ENCODE results near the gene SESN1.

Gene SESN1

DNA sequence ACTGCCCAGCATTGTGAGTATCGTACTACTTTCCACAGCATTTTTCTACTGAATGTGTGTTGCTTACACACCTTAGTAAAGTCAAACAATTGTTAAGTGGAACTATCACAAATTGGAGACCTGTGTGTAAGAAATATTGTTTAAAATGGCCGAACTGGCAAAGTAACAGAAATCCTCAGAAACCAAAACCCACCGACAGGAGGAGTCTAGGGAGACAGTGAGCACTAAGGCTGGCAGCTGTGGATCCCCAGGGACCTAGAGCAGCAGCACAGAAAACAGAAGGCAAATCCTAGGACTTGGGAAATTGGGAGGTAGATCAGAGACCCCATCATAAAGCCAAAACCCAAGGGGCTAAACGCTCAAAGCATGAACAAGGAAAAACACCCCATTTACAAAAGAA lies 69.9 kb downstream of the SESN1 start:
- DNase-seq: no peak

DNA sequence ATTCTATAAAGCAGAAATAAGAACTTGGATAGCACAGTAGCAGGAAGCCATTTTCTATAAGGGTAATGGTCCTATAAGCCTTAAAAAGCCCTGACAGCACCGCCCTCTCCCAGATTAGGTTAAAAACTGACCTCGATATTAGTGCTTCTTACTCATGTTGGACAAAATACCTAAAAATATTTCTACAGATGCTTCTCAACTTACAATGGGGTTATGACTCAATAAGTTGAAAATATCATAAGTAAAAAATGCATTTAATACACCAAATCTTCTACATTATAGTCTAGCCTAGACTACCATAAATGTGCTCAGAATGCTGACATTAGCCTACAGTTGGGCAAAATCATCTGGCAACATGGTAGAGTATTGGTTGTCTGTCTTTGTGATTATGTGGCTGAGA lies 70.3 kb downstream of the SESN1 start:
- DNase-seq: no peak

GRCh38 chr6:109023356-109023925 lies 71.2 kb downstream of the SESN1 start:
- DNase-seq: no peak

DNA sequence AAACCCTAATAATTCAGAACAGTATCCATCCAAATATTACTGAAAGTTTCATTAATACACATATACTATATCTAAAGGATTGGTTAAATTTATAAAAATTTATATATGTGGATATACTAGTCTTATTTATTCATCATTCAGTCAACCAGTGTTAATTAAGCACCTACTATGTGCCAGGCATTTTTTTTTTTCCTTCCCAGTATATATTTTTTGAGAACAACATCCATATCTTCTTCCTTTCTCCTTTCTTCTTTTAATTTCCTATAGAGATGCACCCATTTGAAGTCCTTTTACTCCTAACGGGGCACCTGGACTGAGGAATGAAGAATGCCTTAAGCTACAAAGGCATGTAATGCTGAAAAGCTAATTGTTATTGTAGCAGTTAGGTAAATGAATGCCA lies 72.8 kb downstream of the SESN1 start:
- DNase-seq: no peak

- no peak for DNase-seq
These were observed 74.7 kb downstream of the SESN1 start for GRCh38 chr6:109019911-109020310.

GRCh38 chr6:109015176-109015575 lies 79.5 kb downstream of the SESN1 start:
- no peak for DNase-seq

- DNase-seq: no peak
These were observed 80.0 kb downstream of the SESN1 start for GRCh38 chr6:109014606-109015005.

DNA sequence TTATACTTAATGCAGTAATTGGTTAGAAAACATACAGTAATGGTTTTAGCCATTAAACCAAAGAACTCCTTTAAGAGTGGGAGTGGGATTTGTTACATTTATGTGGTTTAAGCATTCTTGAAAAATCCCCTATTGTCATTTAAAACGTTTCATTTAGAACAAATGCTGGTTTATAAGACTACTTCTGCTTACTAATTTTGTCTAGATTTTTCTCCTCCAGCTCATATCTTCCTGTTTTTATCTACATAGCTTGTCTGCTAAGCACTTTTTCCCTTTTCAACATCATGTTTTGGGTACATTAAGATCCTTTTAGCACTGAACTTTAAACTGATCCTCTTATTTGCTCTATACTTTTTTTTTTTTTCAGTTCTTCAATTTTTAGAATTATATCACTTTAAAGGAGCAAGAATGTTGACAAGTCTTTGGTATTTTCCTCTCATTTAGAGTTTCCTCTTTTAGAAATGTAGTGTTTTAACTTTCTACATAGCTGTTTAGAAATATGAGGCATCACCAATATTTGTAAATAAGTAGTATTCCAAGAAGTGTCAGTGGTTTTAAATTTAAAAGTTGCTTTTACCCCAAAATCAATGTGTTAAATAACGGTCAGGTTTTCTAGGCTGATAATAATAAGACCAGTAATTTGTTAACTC lies 80.9 kb downstream of the SESN1 start:
- no peak for DNase-seq

- no peak for DNase-seq
These were observed 83.9 kb downstream of the SESN1 start for GRCh38 chr6:109010705-109011102.

DNA sequence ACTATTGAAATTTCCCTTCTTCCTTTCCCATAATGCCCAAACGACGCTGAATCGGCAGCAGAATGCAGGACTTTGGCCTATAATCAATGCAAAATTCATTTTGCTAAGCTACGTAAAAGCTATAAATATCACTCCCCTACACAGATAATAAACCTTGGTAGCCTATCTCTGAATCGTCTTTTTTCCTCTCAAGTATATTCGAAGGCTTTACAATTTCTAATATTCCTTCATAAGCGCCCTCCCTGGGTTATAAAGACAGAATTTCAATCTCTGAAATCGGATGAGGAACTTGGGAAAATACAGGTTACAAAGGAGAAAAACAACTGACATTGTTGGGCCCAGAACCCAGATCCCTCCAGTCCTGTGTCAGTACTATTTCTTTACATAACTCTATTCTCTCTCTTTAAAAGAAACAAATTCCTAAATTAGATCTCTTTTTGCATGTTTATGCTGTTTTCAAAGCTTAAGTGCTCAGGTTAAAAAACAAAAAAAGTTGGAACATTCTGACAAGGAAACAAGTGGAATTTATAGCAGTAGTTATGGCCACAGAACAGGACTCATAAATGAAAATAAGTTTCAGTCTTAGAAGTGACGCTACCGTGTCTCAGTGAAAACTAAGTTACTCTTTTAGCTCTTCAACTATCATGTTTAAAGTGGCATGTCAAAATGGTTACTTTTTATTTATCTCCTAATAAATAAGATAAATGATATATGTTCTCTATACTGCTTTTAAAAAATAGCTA lies 84.5 kb downstream of the SESN1 start:
- no peak for DNase-seq

- DNase-seq: peak; percentile 75
These were observed 85.2 kb downstream of the SESN1 start for GRCh38 chr6:109009236-109009961.

DNA sequence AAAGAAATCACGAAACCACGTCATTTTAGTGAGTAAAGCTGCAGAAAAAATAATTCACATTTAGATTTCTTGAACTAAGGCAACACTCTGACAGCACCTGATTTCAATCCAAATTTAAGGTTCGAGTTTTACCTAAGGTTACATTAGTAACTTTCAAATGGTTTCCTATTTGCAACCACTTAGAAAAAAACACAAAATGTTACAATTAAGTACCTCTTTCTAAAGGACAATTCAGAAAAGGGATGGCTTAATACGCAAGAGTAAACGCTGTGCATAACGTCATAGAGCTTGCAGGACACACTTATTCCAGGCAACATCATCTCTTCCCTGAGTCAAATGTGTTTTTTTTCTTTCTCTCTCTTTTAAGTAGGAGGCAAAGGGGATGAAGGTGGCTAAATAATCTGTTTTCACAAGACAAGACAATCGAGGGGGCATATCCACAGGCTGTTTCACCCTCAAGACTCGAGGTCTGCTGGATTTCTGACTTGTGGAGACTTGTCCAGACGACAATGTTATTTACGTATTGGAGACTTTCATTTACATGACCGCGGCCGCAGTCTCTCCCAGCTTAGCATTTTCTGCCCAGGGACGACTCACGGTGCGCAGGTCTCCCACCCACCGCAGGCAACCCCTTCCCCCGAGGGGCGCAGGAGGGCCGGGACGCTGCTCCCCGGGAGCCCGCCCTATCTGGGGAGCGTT lies 86.0 kb downstream of the SESN1 start:
- DNase-seq: no peak

GRCh38 chr6:109008054-109008453 lies 86.6 kb downstream of the SESN1 start:
- DNase-seq: no peak

DNA sequence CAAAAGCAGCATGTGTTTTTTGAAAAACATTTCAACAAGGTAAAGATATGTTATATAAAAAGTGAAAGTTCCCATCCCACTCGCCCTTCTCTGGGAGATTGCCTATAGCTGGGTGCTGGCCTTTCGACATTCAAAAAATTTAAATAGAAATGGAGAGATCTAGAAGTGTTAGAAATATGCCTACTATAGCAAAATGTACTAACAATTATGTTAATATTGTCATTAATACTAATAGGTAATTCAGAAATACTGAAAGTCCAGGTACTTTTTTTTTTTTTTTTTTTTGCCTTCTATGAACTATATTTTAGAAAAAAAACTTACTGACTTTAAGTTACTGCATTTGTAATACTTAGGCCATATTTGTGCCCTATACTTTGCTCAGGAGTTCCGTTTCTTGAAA lies 87.1 kb downstream of the SESN1 start:
- DNase-seq: no peak

DNA sequence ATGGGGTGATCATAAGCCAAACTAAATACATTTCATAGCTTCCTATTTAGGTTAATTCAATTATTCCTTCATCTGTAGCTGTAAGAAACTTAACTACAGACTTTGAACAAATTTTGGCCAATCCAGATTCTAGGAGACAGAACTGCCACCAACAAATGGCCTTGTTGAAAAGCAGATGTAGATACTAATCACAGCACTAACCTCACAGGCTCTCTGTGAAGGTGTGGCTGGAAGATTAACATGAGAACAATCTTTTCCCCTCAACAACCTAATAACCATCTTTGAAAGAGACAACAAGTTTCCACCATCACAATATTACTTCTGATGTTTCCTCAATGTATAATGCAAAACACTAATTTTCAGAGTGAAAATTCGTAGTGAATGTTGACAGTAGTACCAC lies 87.8 kb downstream of the SESN1 start:
- no peak for DNase-seq

DNA sequence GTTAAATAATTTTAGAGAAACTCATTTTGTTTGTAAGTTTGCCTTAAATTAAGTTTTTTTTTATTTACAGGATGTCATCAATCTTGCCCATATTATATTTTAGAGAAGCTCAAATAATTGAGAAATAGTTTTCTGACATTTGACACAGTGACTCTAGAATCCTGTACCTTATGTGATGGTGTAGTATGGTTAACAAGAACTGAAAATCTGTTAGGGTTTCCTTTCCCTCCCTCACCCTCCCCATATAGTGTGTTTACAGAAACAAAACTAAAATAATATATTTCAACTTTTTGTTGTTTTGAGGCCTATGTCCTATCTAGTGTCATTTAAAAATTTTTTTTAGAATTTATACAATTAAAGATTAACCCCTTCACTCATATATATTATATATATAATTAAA lies 91.8 kb downstream of the SESN1 start:
- DNase-seq: no peak

DNA sequence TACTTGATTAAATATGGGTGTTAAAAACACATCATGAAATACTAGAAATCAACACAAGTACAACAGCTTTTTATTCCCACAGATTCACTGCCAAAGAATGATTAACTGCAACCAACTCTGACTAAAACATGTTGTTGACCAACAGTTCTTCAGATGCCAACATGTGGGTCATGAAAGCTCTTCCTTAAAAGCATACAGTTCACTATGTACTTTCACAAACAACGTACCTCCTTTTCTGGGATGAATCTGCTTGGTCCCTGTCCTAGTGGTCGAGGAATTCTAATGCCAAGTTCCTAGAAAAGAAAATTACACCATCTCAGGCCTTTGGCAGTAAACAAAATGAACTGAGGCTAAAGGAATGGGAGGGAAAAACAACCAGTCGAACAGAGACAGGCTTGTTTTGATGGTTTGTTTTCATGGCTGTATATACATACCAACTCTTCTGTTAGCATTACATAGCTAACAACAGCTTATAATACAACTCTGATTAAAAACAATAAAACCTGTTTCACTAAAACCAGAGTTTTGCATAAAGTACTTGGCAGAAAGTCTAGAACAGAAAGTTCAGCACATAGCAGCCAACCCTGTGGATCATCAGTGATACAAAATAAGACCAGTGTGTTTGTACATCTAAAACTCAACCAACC lies 92.5 kb downstream of the SESN1 start:
- DNase-seq: peak; percentile 8

DNA sequence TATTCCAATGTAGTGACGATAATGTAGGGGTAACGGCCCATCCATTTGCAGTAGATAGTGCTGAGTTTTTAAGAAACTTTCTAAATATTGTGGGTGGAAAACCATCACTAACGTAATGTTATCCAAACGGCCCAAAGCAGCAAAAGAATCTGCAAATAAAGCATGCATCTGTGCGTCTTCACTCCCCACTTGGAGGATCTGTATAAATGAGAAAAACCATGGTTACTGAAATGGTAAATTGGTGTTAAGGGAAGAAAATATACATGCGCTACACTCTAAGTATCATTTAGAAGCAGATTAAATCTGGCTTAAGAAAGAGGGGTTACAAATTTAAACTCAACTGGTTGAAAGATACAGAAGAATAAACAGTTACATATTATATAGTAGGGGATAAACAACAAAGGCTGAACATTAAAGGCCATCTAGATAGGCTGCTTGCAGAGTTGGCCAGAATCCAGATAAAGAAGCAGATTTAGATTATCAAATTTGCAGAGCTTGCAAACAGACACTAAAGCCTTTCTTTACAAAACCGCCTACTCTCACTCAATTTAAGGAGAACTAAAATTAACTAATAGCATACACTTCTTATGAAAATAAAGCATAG lies 93.3 kb downstream of the SESN1 start:
- no peak for DNase-seq

GRCh38 chr6:109000289-109000688 lies 94.4 kb downstream of the SESN1 start:
- no peak for DNase-seq

GRCh38 chr6:108999428-108999827 lies 95.2 kb downstream of the SESN1 start:
- no peak for DNase-seq

DNA sequence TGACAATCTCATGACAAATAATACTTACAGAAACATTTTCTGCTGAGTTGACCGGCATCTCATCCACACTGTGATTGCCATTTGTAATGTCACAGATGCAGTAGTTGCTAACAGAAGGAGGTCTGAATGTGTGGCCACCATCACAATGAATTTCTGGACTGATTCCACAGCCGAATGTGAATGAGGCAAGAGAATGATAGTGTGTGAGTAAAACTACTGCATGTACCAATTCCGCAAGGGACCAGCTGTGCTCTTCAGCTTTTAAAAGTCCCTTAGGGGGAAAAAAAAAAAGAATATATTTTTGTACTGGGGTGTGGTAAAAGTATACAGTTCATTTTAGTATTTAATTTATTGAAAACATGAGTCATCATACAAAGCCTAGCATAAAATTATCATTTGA lies 96.2 kb downstream of the SESN1 start:
- DNase-seq: no peak

DNA sequence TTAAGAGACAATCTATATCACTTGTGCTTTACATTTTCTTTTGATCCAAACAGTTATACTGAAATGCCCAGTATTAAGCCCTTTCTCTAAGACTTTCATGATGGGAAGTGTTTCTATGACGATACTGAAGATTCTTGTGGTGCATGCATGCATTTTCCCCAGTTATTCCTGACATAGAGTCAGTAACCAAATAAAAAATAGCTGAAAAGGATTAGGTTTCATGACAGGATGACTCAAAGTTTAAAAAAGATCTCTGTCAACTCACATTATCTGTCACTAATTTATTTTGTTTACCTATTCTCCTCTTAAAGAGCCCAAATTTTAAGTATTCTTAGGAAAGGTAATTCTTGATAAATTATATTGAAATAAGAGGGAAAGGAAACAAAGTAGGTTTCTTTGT lies 98.4 kb downstream of the SESN1 start:
- no peak for DNase-seq

Measured in NCI-H1048 (cell line).